Gastrocnemius medialis (tissue), 4 donors: ENCODE data around the gene BRIP1.

Source experiments
- POLR2A ChIP-seq, 2 donors: fragments of 450-650 bp; IDR thresholded peaks; one replicate each; pipeline ENCODE4 v1.6.1; 2017; ENCODE audit warnings: antibody characterized with exemption in 2 of 2, mild to moderate bottlenecking in 2 of 2, moderate library complexity in 2 of 2
- TF ChIP-seq, protein P1 (sequence below), 5 experiments: fragments of 450-650 bp in 3 of 5; fragments of 200-600 bp in 2 of 5; sonication (generic) in 2 of 5; IDR thresholded peaks in 4 of 5; conservative IDR thresholded peaks in 1 of 5; 1 replicate in 4 of 5; 2 replicates in 1 of 5; pipeline ENCODE4 v1.5.1; 2016 to 2019; ENCODE audit warnings: antibody characterized with exemption in 5 of 5, mild to moderate bottlenecking in 3 of 5, moderate library complexity in 3 of 5

- TF ChIP-seq POLR2A (IDR thresholded peaks at IDR 0.05) = no peak
- TF ChIP-seq, protein P1, sequence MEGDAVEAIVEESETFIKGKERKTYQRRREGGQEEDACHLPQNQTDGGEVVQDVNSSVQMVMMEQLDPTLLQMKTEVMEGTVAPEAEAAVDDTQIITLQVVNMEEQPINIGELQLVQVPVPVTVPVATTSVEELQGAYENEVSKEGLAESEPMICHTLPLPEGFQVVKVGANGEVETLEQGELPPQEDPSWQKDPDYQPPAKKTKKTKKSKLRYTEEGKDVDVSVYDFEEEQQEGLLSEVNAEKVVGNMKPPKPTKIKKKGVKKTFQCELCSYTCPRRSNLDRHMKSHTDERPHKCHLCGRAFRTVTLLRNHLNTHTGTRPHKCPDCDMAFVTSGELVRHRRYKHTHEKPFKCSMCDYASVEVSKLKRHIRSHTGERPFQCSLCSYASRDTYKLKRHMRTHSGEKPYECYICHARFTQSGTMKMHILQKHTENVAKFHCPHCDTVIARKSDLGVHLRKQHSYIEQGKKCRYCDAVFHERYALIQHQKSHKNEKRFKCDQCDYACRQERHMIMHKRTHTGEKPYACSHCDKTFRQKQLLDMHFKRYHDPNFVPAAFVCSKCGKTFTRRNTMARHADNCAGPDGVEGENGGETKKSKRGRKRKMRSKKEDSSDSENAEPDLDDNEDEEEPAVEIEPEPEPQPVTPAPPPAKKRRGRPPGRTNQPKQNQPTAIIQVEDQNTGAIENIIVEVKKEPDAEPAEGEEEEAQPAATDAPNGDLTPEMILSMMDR (IDR thresholded peaks at IDR 0.05 in 4 of 5, conservative IDR thresholded peaks at IDR 0.05 in 1 of 5) = no peak
Observed at GRCh38 chr17:61657338-61657737, 206.0 kb downstream of the BRIP1 start.
